HG02759 (cell line): ENCODE data around the gene PKHD1.
"Not testable (repeated sequence)": the region's sequence is repeated elsewhere in the genome, so short reads cannot be mapped to it uniquely, and the experiment has no call there.

Source experiments
- ATAC-seq: cut with Tn5 transposase; IDR thresholded peaks from one replicate; pipeline ENCODE4 v1.9.1; 2021; ENCODE audit warnings: mild to moderate bottlenecking, moderate library complexity; ENCODE audit not compliant: unreplicated experiment

PKHD1 gene

GRCh38 chr6:51936531-51937290 lies 150.7 kb downstream of the PKHD1 start:
- no peak for ATAC-seq

DNA sequence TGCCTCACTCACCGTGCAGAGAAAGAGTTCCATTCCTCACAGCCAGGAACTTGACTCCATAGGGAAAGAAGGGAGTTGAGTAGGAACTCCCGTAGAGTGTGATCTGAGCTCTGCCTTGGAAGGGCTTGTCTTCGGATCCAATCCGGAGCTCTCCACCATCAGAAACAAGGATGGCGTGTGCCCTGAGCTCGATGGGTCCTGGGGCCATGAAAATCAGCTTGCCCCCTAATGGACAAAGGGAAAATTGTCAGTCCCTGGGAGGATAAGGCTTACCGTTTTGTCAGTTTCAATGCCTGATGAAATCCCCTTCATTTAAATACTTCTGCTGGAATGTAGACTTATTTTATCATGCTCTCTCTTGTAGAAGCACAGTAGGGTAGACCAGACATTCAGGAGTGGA lies 153.3 kb downstream of the PKHD1 start:
- ATAC-seq = peak; percentile 71

DNA sequence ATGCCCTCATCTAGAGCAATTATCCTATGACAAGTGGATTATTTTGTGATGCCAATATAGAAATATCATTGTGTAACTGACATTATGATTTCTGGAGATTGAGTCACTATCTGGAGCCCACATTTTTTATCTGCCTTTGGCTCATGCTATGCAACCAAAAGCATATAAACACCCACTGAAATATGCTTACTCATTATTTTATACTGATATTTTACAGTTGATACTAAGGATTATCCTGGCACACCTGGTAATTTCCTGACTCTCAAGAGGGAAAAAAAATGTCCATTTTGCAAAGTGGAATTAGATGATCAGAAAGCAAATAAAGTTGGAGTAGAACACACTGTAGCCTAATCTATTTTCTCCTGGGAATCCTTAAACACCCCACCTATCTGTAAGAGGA lies 154.5 kb downstream of the PKHD1 start:
- ATAC-seq = no peak

DNA sequence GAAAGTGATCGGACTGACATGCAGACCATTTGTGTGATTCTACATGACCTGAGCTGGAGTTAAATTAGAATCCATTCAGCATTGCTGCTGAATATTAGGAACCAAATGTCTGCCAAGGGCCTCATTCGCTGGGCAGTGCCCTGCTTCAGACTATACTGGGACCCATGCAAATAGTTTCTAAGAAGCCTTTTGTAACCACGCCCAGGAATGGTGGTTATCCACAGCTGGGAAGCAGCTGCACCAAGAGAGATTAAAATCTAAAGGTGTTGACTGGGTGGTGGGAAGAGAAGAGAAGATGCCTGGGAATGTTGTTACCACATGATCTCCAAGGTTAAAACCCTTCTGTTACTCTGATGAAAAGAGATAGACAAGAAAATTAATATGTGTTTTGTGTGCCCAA lies 156.8 kb downstream of the PKHD1 start:
- ATAC-seq = no peak

DNA sequence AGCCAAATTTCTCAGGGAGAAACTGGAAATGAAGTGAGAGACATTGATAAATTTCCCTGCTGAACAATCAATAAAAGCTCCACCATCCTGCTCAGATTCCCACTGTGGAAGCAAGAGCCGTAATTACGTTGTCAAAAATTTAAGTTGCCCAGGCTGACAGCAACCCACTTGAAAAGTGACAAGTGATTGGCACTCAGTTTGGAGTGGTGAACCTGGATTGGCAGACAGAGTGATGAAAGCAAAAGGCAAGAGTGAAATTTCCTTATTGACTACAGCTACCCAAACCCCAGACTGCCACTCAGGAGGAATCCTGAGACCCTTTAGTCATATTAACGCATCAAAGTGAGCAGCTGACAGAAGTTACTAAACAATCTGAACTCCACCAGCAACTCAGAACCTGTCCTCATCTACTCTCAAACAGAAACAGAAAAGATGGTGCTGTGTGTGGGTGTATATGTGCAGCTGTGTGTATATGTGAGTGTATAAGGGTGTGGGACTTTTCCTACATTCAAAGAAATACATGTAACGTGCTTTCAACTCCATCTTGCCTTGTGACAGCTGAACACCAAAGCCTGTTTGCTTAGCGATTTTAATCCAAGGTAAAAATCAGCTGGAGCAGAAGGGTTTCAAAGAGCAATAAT lies 157.4 kb downstream of the PKHD1 start:
- ATAC-seq = no peak

- peak; percentile 67 for ATAC-seq
Measured at GRCh38 chr6:51928320-51928719, 159.1 kb downstream of the PKHD1 start.

DNA sequence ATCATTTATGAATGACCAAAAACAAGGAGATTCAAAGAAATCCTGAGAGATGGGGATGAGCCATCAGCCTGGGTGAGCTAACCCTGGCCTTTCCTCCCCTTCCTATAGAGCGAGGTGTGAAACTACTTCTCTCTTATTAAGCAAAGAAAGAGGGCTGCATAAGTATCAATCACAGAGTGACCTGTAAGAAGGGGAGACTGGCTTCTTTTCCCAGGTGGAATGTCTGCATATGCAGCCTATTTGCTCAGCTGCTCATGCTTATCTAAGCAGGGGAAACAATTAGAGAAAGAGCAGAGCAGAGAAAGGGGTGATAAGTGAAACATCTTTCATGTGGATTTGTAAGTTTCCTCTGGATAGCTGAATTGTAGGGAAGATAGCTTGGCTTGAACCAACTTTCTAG lies 160.0 kb downstream of the PKHD1 start:
- no peak for ATAC-seq

DNA sequence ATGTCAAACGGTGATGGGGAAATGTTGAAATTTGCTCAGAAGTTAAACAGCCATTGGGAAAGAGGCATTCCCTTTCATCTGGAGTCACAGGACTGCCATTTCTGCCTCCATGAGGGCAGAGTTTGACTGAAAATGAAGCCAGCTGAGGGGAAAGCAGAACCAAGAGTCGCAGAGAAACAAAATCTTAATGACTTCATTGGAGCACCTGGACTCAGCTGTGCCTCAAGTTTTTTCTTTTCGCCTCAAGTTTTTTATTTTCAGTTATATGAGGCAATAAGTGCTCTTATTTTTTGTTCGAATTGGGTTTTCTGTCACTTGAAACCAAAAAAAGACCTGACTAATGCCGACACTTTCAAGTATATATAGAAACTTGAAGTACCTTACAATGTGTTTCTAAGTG lies 161.3 kb downstream of the PKHD1 start:
- no peak for ATAC-seq

- ATAC-seq = not testable (repeated sequence)
Measured at GRCh38 chr6:51922479-51922878, 164.9 kb downstream of the PKHD1 start.

- ATAC-seq = not testable (repeated sequence)
Measured at GRCh38 chr6:51918347-51918746, 169.1 kb downstream of the PKHD1 start.

- no peak for ATAC-seq
Measured at GRCh38 chr6:51915098-51915497, 172.3 kb downstream of the PKHD1 start.

GRCh38 chr6:51913265-51913664 lies 174.1 kb downstream of the PKHD1 start:
- ATAC-seq = no peak

DNA sequence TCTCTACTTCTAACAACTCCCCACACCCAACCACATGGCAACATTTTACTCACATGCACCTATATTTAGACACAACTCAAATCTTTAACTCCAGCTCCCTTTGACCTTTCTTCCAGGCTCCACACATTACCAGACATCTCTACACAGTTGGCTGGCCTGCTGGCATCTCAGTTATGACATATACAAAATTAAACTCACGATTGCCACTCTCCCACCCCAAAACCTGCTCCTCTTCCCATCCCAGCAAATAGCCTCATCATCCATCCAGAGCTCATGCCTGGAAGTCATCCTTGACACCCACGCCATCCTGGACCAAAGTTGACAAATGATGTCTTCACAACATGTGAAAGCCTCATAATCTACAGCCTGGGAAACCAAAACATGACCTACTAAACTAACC lies 176.6 kb downstream of the PKHD1 start:
- ATAC-seq = no peak

DNA sequence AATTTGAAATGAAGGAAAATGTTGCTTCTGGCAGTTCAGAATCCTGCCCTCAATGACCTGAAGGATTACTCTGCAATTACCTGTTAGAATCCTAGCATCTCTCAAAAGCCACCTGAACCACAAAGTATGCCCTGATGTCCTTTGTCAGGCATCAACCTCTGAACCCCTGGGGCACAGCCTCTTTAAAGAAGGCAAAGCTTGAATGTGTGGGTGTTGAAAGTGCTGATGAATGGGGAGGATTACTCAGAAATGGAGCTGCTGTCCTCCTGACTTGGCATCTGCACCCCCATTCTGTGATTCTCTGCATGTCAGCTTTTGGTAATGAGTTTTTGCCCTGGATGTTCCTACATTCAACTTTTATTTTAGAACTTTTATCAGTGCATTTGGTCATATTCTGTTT lies 179.2 kb downstream of the PKHD1 start:
- ATAC-seq = peak; percentile 53

GRCh38 chr6:51901766-51902764 lies 185.3 kb downstream of the PKHD1 start:
- no peak for ATAC-seq

DNA sequence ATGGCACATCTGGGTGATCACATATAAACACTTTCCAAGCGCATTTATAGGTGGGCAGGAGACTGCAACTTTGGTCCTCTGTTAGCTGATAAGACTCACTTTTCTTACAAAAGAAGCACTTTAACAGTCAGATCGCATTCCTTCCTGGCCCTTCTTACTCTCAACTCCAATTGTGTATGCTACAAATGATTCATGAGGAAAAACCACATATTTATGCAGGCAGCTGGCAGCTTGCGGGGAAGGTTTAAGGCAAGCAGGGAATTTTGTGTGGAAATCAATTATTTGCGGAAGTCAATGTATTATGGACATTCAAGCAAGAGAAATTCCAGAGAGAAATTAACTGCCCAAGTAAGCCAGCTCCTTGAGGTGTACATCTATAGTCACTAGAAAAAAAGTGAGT lies 194.0 kb downstream of the PKHD1 start:
- no peak for ATAC-seq

GRCh38 chr6:51892750-51893149 lies 194.7 kb downstream of the PKHD1 start:
- no peak for ATAC-seq

GRCh38 chr6:51892339-51892738 lies 195.1 kb downstream of the PKHD1 start:
- no peak for ATAC-seq

DNA sequence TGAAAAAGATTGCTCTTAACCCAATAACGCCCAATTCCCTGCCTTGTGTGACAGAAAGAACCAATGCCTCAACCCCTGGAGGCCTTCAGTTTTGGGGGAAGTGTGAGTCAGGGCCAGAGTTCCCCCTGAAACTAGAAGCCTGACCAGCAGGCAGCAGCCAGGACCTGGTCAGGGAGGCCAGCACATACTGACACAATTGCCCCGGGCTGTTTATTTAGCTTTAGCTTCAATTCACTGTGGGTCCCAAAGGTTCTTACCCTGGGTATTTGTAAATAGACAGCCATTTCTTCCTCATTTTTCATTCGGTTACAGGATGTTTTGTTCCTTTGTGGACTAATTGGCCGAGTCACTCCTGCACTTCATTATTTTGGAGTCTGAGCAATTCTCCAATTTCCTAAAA lies 195.6 kb downstream of the PKHD1 start:
- no peak for ATAC-seq

GRCh38 chr6:51887859-51888258 lies 199.6 kb downstream of the PKHD1 start:
- ATAC-seq = no peak

- ATAC-seq = no peak
Measured at GRCh38 chr6:51885957-51886356, 201.5 kb downstream of the PKHD1 start.
